PFSK-1 (cell line): ENCODE data around the gene CYB5R4.

Source experiments
- POLR2AphosphoS5 ChIP-seq: IDR thresholded peaks from 2 replicates; pipeline ENCODE4 v1.6.1; 2012; ENCODE audit warnings: low read depth, mild to moderate bottlenecking, control low read depth, low read length, moderate library complexity
- TF ChIP-seq, protein P1 (sequence below), 2 experiments: IDR thresholded peaks; 2 replicates each; pipeline versions ENCODE4 v1.6.1 to v1.8.0; 2011 to 2012; ENCODE audit warnings: low read depth in 2 of 2, low read length in 2 of 2, control low read depth in 1 of 2, inconsistent platforms in 1 of 2, mild to moderate bottlenecking in 1 of 2, moderate library complexity in 1 of 2; ENCODE audit not compliant: insufficient read depth in 1 of 2

DNA sequence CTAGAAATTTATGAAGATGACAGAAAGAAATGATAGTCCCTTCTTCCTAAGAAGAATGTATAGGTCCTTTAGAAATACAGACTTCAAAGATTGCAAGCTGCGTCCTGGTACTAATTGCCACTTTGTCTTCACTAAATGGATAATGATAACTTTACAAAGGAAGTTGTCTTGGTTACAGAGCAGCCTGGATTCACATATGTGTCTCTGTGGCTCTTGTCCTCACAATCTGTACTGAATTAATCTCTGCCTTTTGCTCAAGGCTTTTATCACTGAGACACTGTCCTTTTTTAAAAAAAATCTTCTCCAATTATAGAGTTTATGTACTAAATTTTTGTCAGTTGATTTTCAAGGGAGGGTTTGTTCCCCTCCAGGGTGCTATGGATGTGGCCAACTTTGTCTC lies 156.5 kb downstream of the CYB5R4 start:
- TF ChIP-seq, protein P1, sequence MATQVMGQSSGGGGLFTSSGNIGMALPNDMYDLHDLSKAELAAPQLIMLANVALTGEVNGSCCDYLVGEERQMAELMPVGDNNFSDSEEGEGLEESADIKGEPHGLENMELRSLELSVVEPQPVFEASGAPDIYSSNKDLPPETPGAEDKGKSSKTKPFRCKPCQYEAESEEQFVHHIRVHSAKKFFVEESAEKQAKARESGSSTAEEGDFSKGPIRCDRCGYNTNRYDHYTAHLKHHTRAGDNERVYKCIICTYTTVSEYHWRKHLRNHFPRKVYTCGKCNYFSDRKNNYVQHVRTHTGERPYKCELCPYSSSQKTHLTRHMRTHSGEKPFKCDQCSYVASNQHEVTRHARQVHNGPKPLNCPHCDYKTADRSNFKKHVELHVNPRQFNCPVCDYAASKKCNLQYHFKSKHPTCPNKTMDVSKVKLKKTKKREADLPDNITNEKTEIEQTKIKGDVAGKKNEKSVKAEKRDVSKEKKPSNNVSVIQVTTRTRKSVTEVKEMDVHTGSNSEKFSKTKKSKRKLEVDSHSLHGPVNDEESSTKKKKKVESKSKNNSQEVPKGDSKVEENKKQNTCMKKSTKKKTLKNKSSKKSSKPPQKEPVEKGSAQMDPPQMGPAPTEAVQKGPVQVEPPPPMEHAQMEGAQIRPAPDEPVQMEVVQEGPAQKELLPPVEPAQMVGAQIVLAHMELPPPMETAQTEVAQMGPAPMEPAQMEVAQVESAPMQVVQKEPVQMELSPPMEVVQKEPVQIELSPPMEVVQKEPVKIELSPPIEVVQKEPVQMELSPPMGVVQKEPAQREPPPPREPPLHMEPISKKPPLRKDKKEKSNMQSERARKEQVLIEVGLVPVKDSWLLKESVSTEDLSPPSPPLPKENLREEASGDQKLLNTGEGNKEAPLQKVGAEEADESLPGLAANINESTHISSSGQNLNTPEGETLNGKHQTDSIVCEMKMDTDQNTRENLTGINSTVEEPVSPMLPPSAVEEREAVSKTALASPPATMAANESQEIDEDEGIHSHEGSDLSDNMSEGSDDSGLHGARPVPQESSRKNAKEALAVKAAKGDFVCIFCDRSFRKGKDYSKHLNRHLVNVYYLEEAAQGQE (IDR thresholded peaks at IDR 0.05; ENCODE audit: insufficient read depth in 1 of 2, low read depth in 2 of 2, low read length in 2 of 2) = no peak
- no peak for TF ChIP-seq POLR2AphosphoS5
